Stimulated activated effector memory CD8-positive, alpha-beta T cell treated with anti-CD3 and anti-CD28 coated beads, Interleukin-12 subunit alpha, Interleukin-12 subunit beta, amount 100 ng/mL, for 72 hours (primary cell): ENCODE measurements around the gene CCDC6.
"Not testable (repeated sequence)": the region's sequence is repeated elsewhere in the genome, so short reads cannot be mapped to it uniquely, and the experiment has no call there.

Source experiments
- ATAC-seq: fragments of 150-1000 bp; cut with Tn5 transposase; 2 replicates; pipeline ENCODE4 v1.10.0; 2021
- DNase-seq, 2 donors: peaks; one replicate each; pipeline ENCODE4 v3.0.0; 2021 to 2022; ENCODE audit warnings: low spot score in 2 of 2
- H3K27ac Mint-ChIP-seq: one replicate; pipeline ENCODE4 v1.8.0; 2022; ENCODE audit warnings: mild to moderate bottlenecking, mixed read lengths
- H3K36me3 Mint-ChIP-seq: one replicate; pipeline ENCODE4 v1.8.0; 2022; ENCODE audit warnings: mild to moderate bottlenecking, mixed read lengths
- H3K4me1 Mint-ChIP-seq: one replicate; pipeline ENCODE4 v1.8.0; 2022; ENCODE audit warnings: mixed read lengths
- H3K4me3 Mint-ChIP-seq: one replicate; pipeline ENCODE4 v1.8.0; 2022; ENCODE audit warnings: mild to moderate bottlenecking, mixed read lengths
- H3K9me3 Mint-ChIP-seq: one replicate; pipeline ENCODE4 v1.8.0; 2022; ENCODE audit warnings: mixed read lengths

CCDC6 gene

DNA sequence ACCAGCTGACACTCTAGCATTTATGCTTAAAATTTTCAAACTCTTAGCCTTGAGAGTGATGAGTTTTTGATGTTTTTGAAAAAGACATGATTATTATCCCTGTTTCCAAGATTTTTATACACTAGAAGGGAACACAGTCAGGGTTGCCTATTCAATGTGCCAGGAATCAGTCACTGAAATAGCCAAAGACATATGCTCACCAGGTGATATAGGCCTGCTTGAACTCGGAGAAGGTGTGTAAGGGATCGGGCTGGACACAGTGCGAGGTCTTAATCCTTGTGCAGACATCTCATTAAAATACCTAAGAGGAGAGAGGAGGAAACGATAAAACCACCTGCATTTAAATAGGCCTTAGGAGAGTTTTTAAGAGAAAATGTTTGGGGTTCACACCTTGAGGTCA, 102.1 kb downstream of the CCDC6 start:
- H3K4me3 Mint-ChIP-seq, result no peak overlapping the region
- no peak for DNase-seq
- H3K9me3 Mint-ChIP-seq, result no peaks in the 10 kb centered on the region
- H3K36me3 Mint-ChIP-seq, result peaks cover 100% of the 10 kb centered on the region
- peaks cover 6% of the 10 kb centered on the region for H3K4me1 Mint-ChIP-seq
- no peak for ATAC-seq
- H3K27ac Mint-ChIP-seq, result no peak overlapping the region

DNA sequence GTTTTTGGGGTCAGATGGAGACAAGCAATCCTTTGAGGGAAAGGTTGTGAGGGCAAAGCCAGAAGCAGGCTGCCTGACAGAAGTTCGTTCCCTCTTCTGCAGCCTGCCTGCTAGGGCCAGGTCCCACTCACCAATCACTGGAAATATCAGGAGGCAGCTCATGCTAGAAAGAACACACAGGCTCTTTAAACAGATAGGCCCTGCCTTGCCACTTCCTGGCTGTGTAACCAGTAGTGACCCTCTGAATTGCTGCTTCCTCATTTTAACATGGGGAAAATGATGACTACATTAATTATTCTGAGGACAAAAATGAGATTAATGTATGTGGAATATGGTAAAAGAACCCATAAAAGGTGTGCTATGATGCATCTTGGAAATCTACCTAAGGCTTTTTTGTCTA, 102.6 kb downstream of the CCDC6 start:
- H3K4me1 Mint-ChIP-seq, result peaks cover 6% of the 10 kb centered on the region
- no peak for ATAC-seq

DNA sequence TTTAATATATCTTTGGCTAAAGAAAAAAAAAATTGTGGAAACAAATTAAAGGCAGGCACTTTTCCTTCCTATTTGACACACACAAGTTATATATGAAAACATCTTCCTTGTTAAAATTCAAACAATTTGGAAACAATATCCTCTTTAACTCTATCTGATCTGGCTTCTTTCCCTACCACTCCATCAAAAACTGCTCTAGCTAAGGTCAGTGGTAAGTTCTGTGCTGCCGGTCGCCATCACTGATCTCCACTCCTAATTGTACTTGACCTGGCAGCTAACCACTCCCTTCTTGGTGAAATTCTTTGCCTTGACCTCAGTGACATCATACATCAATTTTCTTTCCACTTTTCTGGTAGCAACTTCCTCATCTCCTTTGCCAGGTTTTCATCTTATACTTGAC, 105.2 kb downstream of the CCDC6 start:
- Mint-ChIP-seq H3K4me1 (peaks cover 6% of the 10 kb centered on the region), H3K27ac (no peak overlapping the region), H3K36me3 (peaks cover 100% of the 10 kb centered on the region), H3K4me3 (no peak overlapping the region), H3K9me3 (no peaks in the 10 kb centered on the region)
- DNase-seq (no peak), ATAC-seq (no peak)

More for the DNA sequence above, 102.6 kb downstream of the CCDC6 start:
- no peak for DNase-seq
- no peaks in the 10 kb centered on the region for H3K9me3 Mint-ChIP-seq
- no peak overlapping the region for H3K27ac Mint-ChIP-seq
- no peak overlapping the region for H3K4me3 Mint-ChIP-seq
- peaks cover 100% of the 10 kb centered on the region for H3K36me3 Mint-ChIP-seq

DNA sequence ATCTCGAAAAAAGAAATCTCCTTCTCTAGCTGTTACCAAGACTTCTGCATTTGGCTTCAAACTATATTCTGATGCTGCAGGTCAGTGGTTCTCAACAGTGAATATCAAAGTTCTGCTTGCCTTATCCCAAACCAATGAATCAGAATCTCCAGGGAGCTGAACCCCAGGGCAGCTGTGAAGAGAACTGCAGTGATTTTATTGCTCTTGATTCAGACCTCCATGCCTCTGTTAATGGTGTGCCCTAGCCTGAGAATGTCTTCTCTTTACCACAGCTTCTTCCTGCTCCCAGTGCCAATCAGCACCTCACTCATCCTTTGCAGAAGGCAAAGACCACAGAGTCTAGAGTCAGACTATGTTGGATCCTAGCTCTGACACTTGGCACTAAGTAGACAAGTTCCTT, 106.9 kb downstream of the CCDC6 start:
- Mint-ChIP-seq H3K27ac (no peak overlapping the region), H3K36me3 (peaks cover 100% of the 10 kb centered on the region), H3K4me3 (no peak overlapping the region), H3K9me3 (no peaks in the 10 kb centered on the region), H3K4me1 (peaks cover 6% of the 10 kb centered on the region)
- no peak for DNase-seq
- ATAC-seq, result no peak

DNA sequence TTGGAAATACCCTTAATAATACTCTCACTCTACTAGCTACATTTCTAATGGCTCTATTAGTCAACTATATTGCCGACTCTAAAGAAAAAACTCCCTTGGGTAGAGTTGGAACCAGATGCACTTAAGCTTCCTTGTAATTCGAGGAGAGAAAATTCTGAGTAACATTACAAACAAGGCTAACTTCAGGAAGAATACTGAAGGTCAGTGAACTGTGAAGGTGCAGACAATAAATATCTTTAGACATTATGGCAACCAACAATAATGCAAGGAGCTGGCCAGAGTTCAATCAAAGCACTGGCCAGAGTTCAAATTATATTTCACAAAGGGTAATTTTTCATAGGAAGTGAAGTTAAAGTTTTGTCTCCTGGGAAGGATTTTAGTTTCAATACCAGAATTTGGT, 112.4 kb downstream of the CCDC6 start:
- no peak overlapping the region for H3K4me3 Mint-ChIP-seq
- no peak for DNase-seq
- no peak for ATAC-seq
- peaks cover 98% of the 10 kb centered on the region for H3K36me3 Mint-ChIP-seq
- no peaks in the 10 kb centered on the region for H3K4me1 Mint-ChIP-seq
- no peak overlapping the region for H3K27ac Mint-ChIP-seq
- no peaks in the 10 kb centered on the region for H3K9me3 Mint-ChIP-seq

DNA sequence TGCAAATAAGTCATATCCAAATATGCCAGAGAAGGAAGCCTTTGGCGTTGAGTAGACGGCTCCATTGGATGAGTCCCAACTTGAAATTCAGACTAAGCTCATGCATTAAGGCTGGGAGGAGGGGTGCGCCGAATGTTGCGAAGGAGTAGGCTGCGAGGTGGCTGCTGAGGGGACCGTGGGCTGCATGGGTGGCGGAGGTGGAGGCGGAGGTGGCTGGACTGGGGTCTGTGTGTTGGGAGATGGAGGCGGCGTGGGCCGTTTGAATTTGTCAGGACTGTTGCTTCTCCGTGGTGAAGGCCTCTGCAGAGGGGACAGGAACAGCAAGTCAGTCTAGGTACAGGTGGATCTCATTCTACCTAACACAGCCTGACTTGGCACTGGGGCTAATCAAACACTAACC, 113.5 kb downstream of the CCDC6 start:
- no peak for ATAC-seq
- DNase-seq, result no peak
- Mint-ChIP-seq H3K27ac (no peak overlapping the region), H3K4me3 (no peak overlapping the region), H3K9me3 (no peaks in the 10 kb centered on the region), H3K36me3 (peaks cover 88% of the 10 kb centered on the region), H3K4me1 (no peaks in the 10 kb centered on the region)

DNA sequence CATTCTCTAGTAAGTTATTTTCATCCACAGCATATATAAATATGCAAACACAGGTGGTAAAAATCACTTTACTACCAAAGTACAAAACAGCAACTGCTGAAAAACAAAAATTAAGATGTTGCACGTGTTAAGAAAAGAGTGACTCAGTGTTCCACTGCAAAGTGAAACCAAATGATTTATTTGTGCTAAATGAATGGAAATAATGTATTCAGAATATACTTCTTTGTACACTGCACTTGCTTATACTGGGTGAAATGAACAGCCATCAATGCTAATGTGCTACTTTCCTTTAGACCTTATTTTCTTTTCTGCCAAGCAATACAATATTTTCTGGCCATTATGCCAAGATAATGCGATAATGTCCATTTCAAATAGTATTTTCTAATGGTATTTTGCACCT, 114.8 kb downstream of the CCDC6 start:
- DNase-seq, result no peak
- Mint-ChIP-seq H3K36me3 (peaks cover 84% of the 10 kb centered on the region), H3K9me3 (no peaks in the 10 kb centered on the region), H3K27ac (no peak overlapping the region), H3K4me3 (no peak overlapping the region), H3K4me1 (no peaks in the 10 kb centered on the region)
- ATAC-seq, result no peak

DNA sequence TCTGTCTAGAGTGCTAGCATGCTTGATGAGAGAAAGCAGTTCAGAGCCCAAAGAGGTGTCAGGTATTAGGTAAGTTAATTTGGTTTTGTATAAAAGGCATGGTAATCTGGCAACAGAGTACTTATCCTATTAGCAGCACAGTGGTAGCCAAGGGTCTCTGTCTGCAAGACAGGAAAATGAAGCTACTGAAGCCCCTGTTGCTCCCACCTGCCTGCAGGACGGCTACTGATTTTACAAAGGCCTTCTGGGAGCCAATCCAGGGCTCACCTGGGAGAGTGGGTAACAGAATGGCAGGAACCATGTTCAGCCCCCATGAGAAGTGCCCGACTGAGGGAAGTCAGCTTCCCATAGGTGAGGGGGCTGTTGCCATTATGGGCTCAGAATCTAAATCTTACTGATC, 116.3 kb downstream of the CCDC6 start:
- H3K27ac Mint-ChIP-seq, DNase-seq, H3K9me3 Mint-ChIP-seq, H3K4me3 Mint-ChIP-seq, ATAC-seq, H3K4me1 Mint-ChIP-seq: not testable (repeated sequence)
- peaks cover 73% of the 10 kb centered on the region for H3K36me3 Mint-ChIP-seq

DNA sequence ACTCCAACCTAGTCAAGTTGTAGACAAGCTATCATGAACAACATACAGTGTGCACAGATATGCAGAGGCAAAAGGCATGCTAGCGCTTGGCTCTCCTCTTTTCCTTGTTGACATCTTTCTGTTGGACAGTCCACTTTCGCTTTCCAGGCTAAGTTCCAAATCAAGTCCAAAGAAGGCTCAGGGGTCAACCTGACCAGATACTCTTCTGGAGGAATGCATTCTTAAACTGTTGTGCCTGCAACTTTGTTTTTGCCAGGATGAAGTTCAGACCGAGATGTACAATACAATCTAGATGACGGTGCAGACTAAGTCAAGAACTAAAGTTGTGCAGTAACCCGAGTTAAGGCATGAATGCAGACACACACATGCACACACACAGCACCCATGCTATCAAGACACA, 117.4 kb downstream of the CCDC6 start:
- not testable (repeated sequence) for ATAC-seq, H3K27ac Mint-ChIP-seq, H3K9me3 Mint-ChIP-seq, H3K4me1 Mint-ChIP-seq, DNase-seq, H3K4me3 Mint-ChIP-seq
- H3K36me3 Mint-ChIP-seq, result peaks cover 61% of the 10 kb centered on the region

DNA sequence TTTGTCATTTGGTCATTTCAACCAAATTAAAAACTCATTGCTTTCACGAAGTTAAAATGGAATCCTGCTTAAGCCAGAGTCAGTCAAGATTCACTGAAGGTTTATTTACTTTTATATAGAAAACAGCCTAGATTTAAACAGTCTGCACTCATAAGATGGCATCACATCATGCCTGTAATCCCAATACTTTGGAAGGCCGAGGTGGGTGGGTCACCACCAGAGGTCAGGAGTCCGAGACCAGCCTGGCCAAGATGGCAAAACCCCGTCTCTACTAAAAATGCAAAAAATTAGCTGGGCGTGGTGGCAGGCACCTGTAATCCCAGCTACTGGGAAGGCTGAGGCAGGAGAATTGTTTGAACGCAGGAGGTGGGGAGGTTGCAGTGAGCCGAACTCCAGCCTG, 119.3 kb downstream of the CCDC6 start:
- not testable (repeated sequence) for H3K4me3 Mint-ChIP-seq, H3K4me1 Mint-ChIP-seq, H3K27ac Mint-ChIP-seq, ATAC-seq, DNase-seq, H3K9me3 Mint-ChIP-seq
- peaks cover 43% of the 10 kb centered on the region for H3K36me3 Mint-ChIP-seq

DNA sequence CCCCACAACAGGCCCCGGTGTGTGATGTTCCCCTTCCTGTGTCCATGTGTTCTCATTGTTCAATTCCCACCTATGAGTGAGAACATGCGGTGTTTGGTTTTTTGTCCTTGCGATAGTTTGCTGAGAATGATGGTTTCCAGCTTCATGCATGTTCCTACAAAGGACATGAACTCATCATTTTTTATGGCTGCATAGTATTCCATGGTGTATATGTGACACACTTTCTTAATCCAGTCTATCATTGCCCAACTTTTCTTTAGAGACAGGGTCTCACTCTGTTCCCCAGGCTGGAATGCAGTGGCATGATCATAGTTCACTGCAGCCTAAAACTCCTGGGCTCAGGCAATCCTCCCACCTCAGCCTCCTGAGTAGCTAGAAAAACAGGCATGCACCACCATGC, 120.9 kb downstream of the CCDC6 start:
- not testable (repeated sequence) for H3K27ac Mint-ChIP-seq, H3K4me1 Mint-ChIP-seq, H3K4me3 Mint-ChIP-seq, ATAC-seq, DNase-seq, H3K9me3 Mint-ChIP-seq
- H3K36me3 Mint-ChIP-seq, result peaks cover 27% of the 10 kb centered on the region

DNA sequence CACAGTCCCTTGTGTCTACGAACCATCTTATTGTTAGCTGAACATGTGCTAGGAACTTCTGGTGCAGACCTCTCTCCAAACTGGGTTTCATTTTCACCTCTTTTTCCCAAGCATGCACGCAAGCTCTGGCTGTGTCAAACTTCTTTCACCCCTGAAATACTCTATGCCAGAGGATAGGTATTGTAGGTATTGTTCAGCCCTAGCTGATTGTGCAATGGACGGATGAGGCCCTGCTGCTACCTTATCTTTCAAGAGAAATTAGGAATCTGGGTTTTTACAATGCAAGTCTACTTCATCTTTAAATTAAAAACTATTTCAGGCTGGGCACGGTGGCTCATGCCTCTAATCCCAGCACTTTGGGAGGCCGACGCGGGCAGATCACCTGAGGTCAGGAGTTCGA, 124.8 kb downstream of the CCDC6 start:
- Mint-ChIP-seq H3K4me1 (no peaks in the 10 kb centered on the region), H3K4me3 (no peak overlapping the region), H3K36me3 (peaks cover 4% of the 10 kb centered on the region), H3K27ac (no peak overlapping the region), H3K9me3 (no peaks in the 10 kb centered on the region)
- ATAC-seq (no peak), DNase-seq (no peak)

DNA sequence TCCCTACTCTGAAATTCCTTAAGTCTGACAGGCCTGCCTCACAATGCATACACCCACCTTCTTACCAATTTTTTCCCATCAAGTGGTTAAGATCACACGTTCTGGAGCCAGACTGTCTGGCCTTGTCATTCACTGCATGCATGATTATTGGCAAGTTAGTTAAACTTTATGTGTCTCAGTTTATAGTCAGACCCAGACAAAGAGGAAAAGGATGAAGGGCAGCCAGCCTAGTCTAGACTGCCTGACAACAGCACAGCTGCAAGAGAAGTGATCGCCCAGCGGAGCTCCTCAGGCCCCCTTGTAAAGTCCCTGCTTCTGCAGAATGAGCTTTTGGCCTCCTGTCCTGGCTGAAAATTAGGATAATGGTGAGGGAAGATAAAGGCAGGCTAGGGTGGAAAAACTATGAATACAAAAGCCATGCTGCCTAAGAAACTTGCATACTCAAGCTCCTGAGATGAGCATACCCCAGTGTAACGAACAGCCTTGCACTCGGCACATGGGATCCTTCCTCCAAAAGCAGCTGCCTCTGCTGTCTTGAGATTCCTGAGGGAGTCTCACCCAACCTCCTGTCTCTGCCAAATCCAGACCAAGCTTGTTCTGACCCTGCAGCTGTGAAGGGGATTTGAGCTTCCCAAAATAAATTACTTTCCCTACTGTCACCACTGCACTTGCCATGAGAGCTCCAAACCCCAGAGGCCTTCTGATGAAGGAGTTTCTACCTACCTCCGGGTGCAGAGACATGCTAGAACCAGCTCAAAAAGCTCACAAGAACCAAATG, 126.4 kb downstream of the CCDC6 start:
- ATAC-seq, result no peak
- no peaks in the 10 kb centered on the region for H3K9me3 Mint-ChIP-seq

DNA sequence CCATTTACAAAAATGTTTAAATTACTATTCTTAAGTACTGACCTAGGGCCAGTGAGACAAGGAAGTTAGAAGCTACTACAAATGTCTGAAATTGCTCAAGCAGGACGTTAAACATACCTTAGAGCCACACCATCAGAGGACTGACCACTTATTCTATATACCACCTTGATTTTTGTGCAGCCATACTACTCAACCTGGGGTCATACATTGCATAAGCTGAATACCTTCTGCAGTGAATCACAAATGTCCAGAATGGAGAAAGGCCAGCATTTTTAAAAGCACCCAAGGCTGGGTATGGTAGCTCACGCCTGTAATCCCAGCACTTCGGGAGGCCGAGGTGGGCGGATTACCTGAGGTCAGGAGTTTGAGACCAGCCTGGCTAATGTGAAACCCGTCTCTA, 131.9 kb downstream of the CCDC6 start:
- ATAC-seq (no peak), DNase-seq (no peak)
- Mint-ChIP-seq H3K9me3 (no peaks in the 10 kb centered on the region), H3K36me3 (no peaks in the 10 kb centered on the region), H3K27ac (no peak overlapping the region), H3K4me1 (no peaks in the 10 kb centered on the region), H3K4me3 (no peak overlapping the region)

More for the DNA sequence above, 126.4 kb downstream of the CCDC6 start:
- no peaks in the 10 kb centered on the region for H3K36me3 Mint-ChIP-seq
- DNase-seq, result no peak
- no peak overlapping the region for H3K4me3 Mint-ChIP-seq
- no peaks in the 10 kb centered on the region for H3K4me1 Mint-ChIP-seq
- no peak overlapping the region for H3K27ac Mint-ChIP-seq

DNA sequence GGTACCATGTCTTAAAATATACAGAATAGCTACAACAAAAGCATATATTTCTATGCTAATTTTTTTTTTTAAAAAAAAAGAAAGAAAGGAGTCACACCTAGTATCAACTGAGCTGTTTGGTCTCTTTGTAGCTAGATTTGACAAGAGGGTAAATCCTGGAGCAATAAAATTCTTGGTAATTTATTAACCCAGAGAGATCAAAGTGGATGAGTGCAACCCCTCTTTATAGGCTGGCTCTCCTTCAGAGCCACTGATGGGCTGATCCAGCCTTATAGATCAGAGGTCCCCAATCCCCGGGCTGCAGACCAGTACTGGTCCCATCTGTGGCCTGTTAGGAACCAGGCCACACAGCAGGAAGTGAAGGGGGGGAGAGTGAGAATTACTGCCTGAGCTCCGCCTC, 133.3 kb downstream of the CCDC6 start:
- Mint-ChIP-seq H3K36me3 (no peaks in the 10 kb centered on the region), H3K9me3 (no peaks in the 10 kb centered on the region), H3K27ac (no peak overlapping the region), H3K4me1 (no peaks in the 10 kb centered on the region), H3K4me3 (no peak overlapping the region)
- DNase-seq (no peak), ATAC-seq (no peak)

DNA sequence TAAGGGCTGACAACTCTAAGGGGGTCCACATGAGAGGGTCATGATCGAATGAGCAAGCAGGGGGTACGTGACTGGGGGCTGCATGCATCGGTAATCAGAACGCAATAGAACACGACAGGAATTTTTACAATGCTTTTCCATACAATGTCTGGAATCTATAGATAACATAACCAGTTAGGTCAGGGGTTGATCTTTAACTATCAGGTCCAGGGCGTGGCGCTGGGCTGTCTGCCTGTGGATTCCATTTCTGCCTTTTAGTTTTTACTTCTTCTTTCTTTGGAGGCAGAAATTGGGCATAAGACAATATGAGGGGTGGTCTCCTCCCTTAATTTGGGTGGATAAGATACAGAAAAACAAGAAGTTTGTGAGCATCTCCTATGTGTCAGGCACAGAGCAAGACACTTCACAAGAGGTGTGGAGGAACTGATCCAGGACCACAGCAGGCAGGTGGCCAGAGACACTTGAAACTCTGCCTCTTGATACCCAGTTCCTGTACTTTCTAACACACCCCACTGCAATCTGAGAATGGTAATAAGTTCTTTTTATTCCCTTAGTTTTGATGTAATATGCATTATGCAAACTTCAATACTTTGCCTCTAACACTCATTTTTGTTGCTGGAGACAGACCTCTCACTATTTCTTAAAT, 135.1 kb downstream of the CCDC6 start:
- ATAC-seq (no peak), DNase-seq (no peak)
- H3K27ac Mint-ChIP-seq, result no peak overlapping the region
- no peak overlapping the region for H3K4me3 Mint-ChIP-seq
- no peaks in the 10 kb centered on the region for H3K36me3 Mint-ChIP-seq
- no peaks in the 10 kb centered on the region for H3K4me1 Mint-ChIP-seq
- no peaks in the 10 kb centered on the region for H3K9me3 Mint-ChIP-seq
